CMK (cell line): ENCODE data around the gene DNAH11.
"Not testable (repeated sequence)": the region's sequence is repeated elsewhere in the genome, so short reads cannot be mapped to it uniquely, and the experiment has no call there.

Experiments used
- DNase-seq: peaks from one replicate; pipeline ENCODE4 v3.0.0-alpha.2; 2010; ENCODE audit warnings: low read depth

Gene DNAH11

GRCh38 chr7:21542891-21543527 lies at the start of gene DNAH11:
Gene DNAH11 (plus strand): TSS chr7:21543039. CDS start chr7:21543246, 207 bp downstream.
- no peak for DNase-seq

GRCh38 chr7:21495731-21496130 lies 47.1 kb upstream of the DNAH11 start:
- DNase-seq, result no peak

GRCh38 chr7:21497072-21497471 lies 45.8 kb upstream of the DNAH11 start:
- DNase-seq, result no peak

GRCh38 chr7:21500117-21500832 lies 42.6 kb upstream of the DNAH11 start:
- DNase-seq, result no peak

GRCh38 chr7:21504021-21504420 lies 38.8 kb upstream of the DNAH11 start:
- no peak for DNase-seq

- no peak for DNase-seq
Measured at GRCh38 chr7:21507627-21508343, 35.1 kb upstream of the DNAH11 start.

GRCh38 chr7:21508538-21508937 lies 34.3 kb upstream of the DNAH11 start:
- no peak for DNase-seq

- no peak for DNase-seq
Measured at GRCh38 chr7:21514062-21514461, 28.8 kb upstream of the DNAH11 start.

- no peak for DNase-seq
Measured at GRCh38 chr7:21524680-21525079, 18.2 kb upstream of the DNAH11 start.

- no peak for DNase-seq
Measured at GRCh38 chr7:21526007-21526406, 16.8 kb upstream of the DNAH11 start.

GRCh38 chr7:21526448-21526847 lies 16.4 kb upstream of the DNAH11 start:
- DNase-seq, result no peak

- not testable (repeated sequence) for DNase-seq
Measured at GRCh38 chr7:21532485-21532884, 10.4 kb upstream of the DNAH11 start.

GRCh38 chr7:21533646-21534045 lies 9.2 kb upstream of the DNAH11 start:
- DNase-seq, result not testable (repeated sequence)

- not testable (repeated sequence) for DNase-seq
Measured at GRCh38 chr7:21536445-21537118, 6.3 kb upstream of the DNAH11 start.

- DNase-seq, result no peak
Measured at GRCh38 chr7:21538936-21539495, 3.8 kb upstream of the DNAH11 start.

GRCh38 chr7:21543528-21544302 lies 876 bp downstream of the DNAH11 start:
- no peak for DNase-seq

GRCh38 chr7:21544303-21544656 lies 1.4 kb downstream of the DNAH11 start:
- DNase-seq, result no peak

- no peak for DNase-seq
Measured at GRCh38 chr7:21544715-21545114, 1.9 kb downstream of the DNAH11 start.

GRCh38 chr7:21547501-21547900 lies 4.7 kb downstream of the DNAH11 start:
- DNase-seq, result no peak

GRCh38 chr7:21548491-21548890 lies 5.7 kb downstream of the DNAH11 start:
- no peak for DNase-seq

GRCh38 chr7:21550076-21550475 lies 7.2 kb downstream of the DNAH11 start:
- DNase-seq, result no peak
